Measurements from ENCODE around the gene PRKCE. TPM values are rescaled to one million over a fixed set of nuclear protein-coding genes. Genes with fewer than 3 reads are reported as not detected.

PRKCE gene
- total RNA-seq, 1 donor = 12.5 TPM

DNA sequence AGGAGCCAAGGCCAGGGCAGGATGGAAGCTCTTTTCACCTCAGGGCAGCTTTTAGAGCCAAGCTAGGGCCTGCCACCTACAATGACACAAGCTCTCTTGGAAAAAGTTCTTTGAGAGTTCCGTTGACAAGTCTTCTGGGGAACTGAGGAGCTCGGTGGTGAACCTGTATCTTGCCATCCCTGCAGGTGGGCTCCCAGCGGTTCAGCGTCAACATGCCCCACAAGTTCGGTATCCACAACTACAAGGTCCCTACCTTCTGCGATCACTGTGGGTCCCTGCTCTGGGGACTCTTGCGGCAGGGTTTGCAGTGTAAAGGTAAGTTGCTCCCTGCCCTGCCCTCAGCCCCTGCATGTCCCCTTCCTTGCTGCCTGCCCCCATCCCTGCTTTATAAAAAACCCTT, 332.9 kb downstream of the PRKCE start:
- TF ChIP-seq, protein P1, sequence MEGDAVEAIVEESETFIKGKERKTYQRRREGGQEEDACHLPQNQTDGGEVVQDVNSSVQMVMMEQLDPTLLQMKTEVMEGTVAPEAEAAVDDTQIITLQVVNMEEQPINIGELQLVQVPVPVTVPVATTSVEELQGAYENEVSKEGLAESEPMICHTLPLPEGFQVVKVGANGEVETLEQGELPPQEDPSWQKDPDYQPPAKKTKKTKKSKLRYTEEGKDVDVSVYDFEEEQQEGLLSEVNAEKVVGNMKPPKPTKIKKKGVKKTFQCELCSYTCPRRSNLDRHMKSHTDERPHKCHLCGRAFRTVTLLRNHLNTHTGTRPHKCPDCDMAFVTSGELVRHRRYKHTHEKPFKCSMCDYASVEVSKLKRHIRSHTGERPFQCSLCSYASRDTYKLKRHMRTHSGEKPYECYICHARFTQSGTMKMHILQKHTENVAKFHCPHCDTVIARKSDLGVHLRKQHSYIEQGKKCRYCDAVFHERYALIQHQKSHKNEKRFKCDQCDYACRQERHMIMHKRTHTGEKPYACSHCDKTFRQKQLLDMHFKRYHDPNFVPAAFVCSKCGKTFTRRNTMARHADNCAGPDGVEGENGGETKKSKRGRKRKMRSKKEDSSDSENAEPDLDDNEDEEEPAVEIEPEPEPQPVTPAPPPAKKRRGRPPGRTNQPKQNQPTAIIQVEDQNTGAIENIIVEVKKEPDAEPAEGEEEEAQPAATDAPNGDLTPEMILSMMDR (IDR thresholded peaks at IDR 0.05; ENCODE audit: insufficient read depth, low read length) = no peak
- DNase-seq (ENCODE audit: low read depth) = no peak
- H3K4me3 ChIP-seq (ENCODE audit: low read depth, low read length) = no peak overlapping the region

DNA sequence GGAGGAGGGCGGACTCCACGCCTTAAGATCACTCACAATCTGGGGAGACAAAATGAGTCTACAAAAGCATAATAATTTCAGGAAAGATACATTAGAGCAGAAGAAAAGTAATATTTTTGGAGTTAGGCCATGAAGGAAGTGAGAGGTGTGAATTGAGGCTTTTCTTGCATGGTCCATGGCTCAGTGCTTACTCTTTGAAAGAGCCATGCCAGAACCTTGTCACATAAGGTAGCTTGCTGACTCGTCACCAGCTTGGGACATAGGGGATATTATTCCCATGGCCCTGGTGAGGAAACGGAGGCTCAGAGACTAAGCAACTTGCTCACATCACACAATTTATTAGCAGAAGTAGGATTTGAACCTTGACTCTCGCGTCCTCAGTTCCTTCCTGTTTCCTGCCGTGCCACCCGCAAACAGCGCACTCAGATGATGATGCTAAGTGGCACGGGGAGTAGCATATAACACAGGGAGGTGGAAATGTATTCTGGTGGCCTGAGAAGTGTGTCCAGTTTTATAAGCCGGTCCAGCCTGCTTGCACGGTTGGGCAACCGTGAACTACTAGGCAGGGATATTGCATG, 333.5 kb downstream of the PRKCE start:
- no peak for DNase-seq (ENCODE audit: low read depth)
- TF ChIP-seq, protein P1 (IDR thresholded peaks at IDR 0.05; ENCODE audit: insufficient read depth, low read length) = no peak
- no peak overlapping the region for H3K4me3 ChIP-seq (ENCODE audit: low read depth, low read length)

DNA sequence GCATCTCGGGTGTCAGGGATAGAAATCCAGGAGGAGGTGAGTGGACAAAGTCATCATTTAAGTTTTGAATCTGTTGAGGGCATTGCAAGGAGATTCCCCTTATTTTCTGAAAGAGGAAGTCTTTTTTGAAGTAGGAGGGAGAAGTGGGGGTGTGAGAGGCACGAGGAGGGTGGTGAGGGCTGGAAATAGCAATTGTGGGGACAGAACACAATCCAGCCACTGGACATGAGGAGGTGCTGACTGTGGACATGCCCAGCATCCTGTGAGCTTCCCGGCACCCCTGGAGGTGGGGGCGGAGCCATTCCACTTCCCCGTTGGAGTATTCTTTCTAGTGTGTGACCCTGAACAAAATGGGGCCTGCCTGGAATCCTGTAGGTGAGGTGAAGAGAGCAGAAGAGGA, 335.0 kb downstream of the PRKCE start:
- TF ChIP-seq, protein P1 (IDR thresholded peaks at IDR 0.05; ENCODE audit: insufficient read depth, low read length) = no peak
- no peak overlapping the region for H3K4me3 ChIP-seq (ENCODE audit: low read depth, low read length)
- no peak for DNase-seq (ENCODE audit: low read depth)

DNA sequence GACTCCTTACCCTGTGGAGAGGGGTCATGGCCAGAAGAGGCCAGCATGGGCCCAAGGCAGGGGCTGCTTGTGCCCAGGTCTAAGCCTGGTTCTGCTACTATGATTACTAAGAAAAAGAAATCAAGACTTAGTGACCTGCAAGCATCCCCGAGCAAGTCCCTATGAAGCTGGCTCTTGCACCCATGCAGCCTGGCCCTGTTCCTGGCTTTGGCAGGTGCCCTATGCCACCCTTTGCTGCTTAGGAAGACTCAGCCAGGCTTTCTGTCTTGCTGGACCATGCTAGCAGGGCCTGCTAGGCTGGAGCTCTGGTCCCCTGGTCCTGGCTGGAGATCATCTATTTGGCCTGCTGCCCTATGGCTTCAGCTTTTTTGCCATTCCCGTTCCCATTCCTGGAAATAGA, 336.4 kb downstream of the PRKCE start:
- TF ChIP-seq, protein P1 (IDR thresholded peaks at IDR 0.05; ENCODE audit: insufficient read depth, low read length) = no peak
- no peak for DNase-seq (ENCODE audit: low read depth)
- no peak overlapping the region for H3K4me3 ChIP-seq (ENCODE audit: low read depth, low read length)

DNA sequence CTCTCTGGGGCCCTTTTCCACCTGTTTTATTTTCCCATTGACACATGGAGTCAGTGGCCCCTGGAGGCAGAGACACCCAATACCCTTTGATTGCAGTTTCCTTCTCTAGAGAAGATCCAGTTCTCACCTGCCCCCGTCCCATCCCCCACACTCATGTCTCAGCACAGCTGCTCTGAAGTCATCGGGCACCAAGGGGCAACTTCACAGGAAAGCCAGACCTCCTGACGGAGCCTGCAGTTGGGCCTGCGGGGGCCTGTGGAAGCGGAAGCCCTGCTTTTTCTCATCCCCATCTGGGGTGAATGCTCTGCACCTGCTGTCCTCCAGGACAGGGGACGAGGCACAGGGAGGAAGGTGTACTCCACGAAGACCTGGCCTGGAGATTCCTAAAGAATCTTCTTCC, 337.4 kb downstream of the PRKCE start:
- TF ChIP-seq, protein P1 (IDR thresholded peaks at IDR 0.05; ENCODE audit: insufficient read depth, low read length) = no peak
- no peak for DNase-seq (ENCODE audit: low read depth)

DNA sequence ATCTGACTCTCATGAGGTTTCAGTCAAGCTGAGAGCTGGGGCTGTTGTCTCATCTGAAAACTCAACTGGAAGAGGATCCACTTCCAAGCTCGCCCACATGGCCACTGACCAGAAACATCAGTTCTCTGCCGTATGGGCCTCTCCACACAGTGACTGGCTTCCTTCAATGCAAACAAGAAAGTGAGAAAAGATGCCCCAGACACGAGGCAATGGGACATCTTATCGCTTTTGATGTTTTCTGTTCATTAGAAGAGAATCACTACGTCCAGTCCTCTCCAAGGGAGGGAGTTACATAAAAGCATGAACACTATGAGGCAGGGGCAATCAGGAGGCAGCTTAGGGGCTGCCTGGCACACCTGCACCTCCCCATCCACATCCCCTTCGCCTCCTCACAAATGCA, 338.7 kb downstream of the PRKCE start:
- no peak for DNase-seq (ENCODE audit: low read depth)
- no peak overlapping the region for H3K4me3 ChIP-seq (ENCODE audit: low read depth, low read length)
- TF ChIP-seq, protein P1 (IDR thresholded peaks at IDR 0.05; ENCODE audit: insufficient read depth, low read length) = no peak

More for the DNA sequence above, 337.4 kb downstream of the PRKCE start:
- H3K4me3 ChIP-seq (ENCODE audit: low read depth, low read length) = no peak overlapping the region

All from fibroblast of the aortic adventitia (primary cell).